ENCODE measurements around the gene DIS3. TPM values are rescaled to one million over a fixed set of nuclear protein-coding genes. Genes with fewer than 3 reads are reported as not detected.
"Not testable (repeated sequence)": the region's sequence is repeated elsewhere in the genome, so short reads cannot be mapped to it uniquely, and the experiment has no call there.

DIS3 gene
- 49.9 and 55.4 TPM in 2 replicates for total RNA-seq

DNA sequence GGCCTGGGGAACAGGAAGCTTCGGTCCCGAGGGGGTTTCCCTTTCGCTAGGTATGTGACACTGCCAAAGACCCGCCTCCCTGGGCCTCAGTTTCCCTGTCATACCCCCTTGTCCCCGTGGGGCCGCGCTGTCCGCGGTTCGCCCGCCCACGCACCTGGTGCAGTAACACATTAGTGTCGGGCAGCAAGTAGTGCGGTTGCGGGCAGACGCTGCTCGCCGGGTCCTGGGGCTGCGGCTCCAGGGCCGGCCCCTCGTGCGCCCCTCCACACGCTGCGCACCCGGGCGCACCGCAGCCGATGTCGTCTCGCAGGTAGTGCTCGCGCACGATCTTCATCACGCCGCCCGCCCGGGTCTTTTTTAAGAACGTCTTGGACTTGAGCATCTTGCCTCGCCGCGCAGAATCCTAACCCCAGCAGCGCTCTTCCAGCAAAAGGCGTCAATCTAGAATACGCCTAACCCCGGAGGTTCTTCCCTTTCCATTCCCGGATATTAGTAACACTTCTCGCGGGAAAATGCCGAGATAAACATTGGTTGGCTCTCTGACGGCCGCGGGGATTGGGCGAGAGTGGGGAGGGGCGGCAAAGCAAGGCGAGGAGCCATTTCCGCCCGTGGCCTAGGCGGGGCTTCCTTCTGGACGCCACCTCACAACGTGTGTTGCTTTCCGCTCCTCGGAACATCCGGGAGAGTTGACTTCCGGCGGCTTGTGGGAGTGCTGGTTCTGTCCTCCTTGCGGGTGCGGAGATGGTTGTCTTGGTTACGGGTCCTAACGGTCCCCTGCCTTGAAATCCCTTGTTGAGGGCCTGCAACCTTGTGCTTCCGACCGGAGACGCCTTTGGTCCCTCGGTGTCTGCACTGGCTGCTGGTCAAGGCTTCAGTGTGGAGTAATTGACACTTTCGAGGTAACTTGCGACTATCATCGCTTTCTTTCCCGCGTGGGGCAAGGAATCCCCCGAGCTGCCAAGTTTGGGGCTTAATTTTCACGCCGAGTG, at the start of gene DIS3, which contains the start of gene PIBF1:
DIS3 (minus strand) TSS at position 450 of the 989 bp plus-strand sequence; CDS start at position 382, 68 bp downstream.
PIBF1 (plus strand) TSS at position 683 of the 989 bp plus-strand sequence. CDS start 1,337 bp downstream, outside the sequence.
- Mint-ChIP-seq H3K4me1 (ENCODE audit: low read depth) (peaks cover 65% of the 10 kb centered on the region), H3K27me3 (ENCODE audit: insufficient read depth) (no peaks in the 10 kb centered on the region), H3K27ac (peak within 1 kb of the TSS; percentile 100), H3K4me3 (peak within 1 kb of the TSS; percentile 100), H3K36me3 (ENCODE audit: low read depth) (peaks cover 39% of the 10 kb centered on the region), H3K9me3 (no peaks in the 10 kb centered on the region)
- peak; percentile 97 for DNase-seq (ENCODE audit: low spot score)
- intact Hi-C loops (cut with micrococcal nuclease) = loop anchor here (1.0 to 2.0 kb wide), 5 partner anchors 23 to 1354 kb away; partner anchors contain the start of genes BORA, KLF5 and MZT1

DNA sequence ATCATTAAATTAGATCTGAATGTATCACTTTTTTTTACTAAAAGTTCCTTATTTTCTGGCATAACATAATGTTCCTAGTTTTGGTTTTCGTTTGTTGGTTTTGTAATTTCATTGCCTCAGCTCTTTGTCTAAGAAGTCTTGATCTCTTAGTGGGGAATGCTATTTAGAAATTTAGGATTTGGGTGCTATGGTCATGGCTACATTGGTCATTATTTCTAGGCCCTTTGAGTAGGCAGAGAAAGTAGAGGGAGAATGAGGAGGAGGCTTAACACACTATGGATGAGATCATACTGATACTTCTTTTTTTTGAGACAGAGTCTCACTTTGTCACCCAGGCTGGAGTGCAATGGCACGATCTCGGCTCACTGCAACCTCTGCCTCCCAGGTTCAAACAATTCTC, 42.0 kb upstream of the DIS3 start:
- intact Hi-C loops (cut with micrococcal nuclease) = no loop called here
- no peak overlapping the region for H3K4me3 Mint-ChIP-seq
- H3K27me3 Mint-ChIP-seq (ENCODE audit: insufficient read depth) = no peaks in the 10 kb centered on the region
- DNase-seq (ENCODE audit: low spot score) = no peak
- H3K27ac Mint-ChIP-seq = no peak overlapping the region
- no peaks in the 10 kb centered on the region for H3K4me1 Mint-ChIP-seq (ENCODE audit: low read depth)
- peaks cover 23% of the 10 kb centered on the region for H3K36me3 Mint-ChIP-seq (ENCODE audit: low read depth)
- no peaks in the 10 kb centered on the region for H3K9me3 Mint-ChIP-seq

DNA sequence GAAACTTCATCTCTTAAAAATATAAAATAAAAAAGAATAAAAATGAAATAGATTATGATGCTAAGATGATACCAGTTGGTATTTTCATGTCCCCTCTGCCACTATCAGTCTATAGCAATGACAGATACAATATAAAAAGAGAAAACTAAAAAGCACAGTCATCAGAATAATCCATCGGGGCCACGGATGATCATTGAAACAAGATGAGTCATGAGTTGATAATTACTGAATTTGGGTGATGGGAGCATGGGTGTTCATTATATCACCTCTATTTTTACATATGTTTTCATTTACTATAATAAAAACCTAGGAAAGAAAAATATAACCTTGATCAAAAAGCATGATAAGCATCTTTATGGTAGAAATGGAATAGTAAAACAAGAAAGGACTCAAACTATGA, 41.4 kb upstream of the DIS3 start:
- no peaks in the 10 kb centered on the region for H3K27me3 Mint-ChIP-seq (ENCODE audit: insufficient read depth)
- no peak overlapping the region for H3K4me3 Mint-ChIP-seq
- H3K36me3 Mint-ChIP-seq (ENCODE audit: low read depth) = peaks cover 19% of the 10 kb centered on the region
- no peaks in the 10 kb centered on the region for H3K9me3 Mint-ChIP-seq
- no peak for DNase-seq (ENCODE audit: low spot score)
- intact Hi-C loops (cut with micrococcal nuclease) = no loop called here
- H3K27ac Mint-ChIP-seq = no peak overlapping the region
- H3K4me1 Mint-ChIP-seq (ENCODE audit: low read depth) = no peaks in the 10 kb centered on the region

- intact Hi-C loops (cut with micrococcal nuclease) = no loop called here
- Mint-ChIP-seq H3K27ac (no peak overlapping the region), H3K4me3 (no peak overlapping the region), H3K9me3 (no peaks in the 10 kb centered on the region), H3K36me3 (ENCODE audit: low read depth) (peaks cover 17% of the 10 kb centered on the region), H3K27me3 (ENCODE audit: insufficient read depth) (no peaks in the 10 kb centered on the region), H3K4me1 (ENCODE audit: low read depth) (no peaks in the 10 kb centered on the region)
- DNase-seq (ENCODE audit: low spot score) = no peak
These were observed 39.2 kb upstream of the DIS3 start for GRCh38 chr13:72820898-72821279.

DNA sequence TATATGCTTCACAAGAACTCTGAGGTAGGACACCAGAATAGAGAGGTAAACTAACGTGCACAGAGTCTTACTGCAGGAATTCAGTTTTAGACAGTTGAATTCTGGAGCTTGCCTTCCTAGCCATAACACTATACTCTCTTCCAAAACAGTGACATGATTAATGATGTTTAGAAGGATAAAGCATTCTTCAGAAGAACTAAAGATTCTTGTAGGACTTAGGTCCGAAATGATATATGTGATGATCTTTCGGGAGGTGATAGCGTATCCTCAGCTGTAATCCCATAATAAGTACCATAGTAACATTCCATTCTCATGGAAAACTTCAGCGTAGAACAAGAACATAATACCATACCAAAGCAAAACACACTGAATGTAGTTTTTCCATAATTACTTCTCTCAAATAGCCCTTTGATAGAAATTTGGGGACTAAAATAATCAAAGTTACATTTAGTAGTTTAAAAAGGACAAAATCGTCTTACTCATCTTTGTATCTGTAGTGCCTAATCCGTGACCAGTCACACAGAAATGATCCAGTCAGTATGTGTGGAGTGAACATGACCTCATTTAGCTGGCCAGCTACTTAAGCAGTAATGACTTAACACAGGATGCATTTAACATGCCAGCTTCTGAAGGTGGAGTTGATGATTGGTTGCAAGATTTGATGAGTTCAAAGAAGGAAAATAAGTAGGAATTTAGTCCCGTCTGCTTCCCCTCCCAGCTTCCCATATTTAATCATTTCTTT, 38.6 kb upstream of the DIS3 start:
- H3K4me3 Mint-ChIP-seq = no peak overlapping the region

GRCh38 chr13:72808917-72809500, 27.3 kb upstream of the DIS3 start:
- Mint-ChIP-seq H3K4me3 (no peak overlapping the region), H3K4me1 (ENCODE audit: low read depth) (no peaks in the 10 kb centered on the region), H3K27me3 (ENCODE audit: insufficient read depth) (no peaks in the 10 kb centered on the region), H3K36me3 (ENCODE audit: low read depth) (peaks cover 20% of the 10 kb centered on the region), H3K27ac (no peak overlapping the region), H3K9me3 (peaks cover 7% of the 10 kb centered on the region)
- no peak for DNase-seq (ENCODE audit: low spot score)
- intact Hi-C loops (cut with micrococcal nuclease) = loop anchor here (1.0 kb wide), 1 partner anchor 899 kb away; no protein-coding TSS in a partner anchor

More for the DNA sequence above, 38.6 kb upstream of the DIS3 start:
- Mint-ChIP-seq H3K27me3 (ENCODE audit: insufficient read depth) (no peaks in the 10 kb centered on the region), H3K27ac (no peak overlapping the region), H3K36me3 (ENCODE audit: low read depth) (peaks cover 17% of the 10 kb centered on the region), H3K9me3 (no peaks in the 10 kb centered on the region), H3K4me1 (ENCODE audit: low read depth) (no peaks in the 10 kb centered on the region)
- DNase-seq (ENCODE audit: low spot score) = no peak
- intact Hi-C loops (cut with micrococcal nuclease) = no loop called here

DNA sequence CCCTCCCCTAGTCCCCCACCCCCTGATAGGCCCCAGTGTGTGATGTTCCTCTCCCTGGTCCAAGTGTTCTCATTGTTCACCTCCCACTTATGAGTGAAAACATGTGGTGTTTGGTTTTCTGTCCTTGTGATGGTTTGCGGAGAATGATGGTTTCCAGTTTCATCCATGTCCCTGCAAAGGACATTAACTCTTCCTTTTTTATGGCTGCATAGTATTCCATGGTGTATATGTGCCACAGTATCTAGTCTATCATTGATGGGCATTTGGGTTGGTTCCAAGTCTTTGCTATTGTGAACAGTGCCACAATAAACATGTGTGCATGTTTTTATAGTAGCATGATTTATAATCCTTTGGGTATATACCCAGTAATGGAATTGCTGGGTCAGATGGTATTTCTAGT, 24.8 kb upstream of the DIS3 start:
- intact Hi-C loops (cut with micrococcal nuclease); H3K9me3 Mint-ChIP-seq; DNase-seq (ENCODE audit: low spot score); H3K27me3 Mint-ChIP-seq (ENCODE audit: insufficient read depth); H3K4me1 Mint-ChIP-seq (ENCODE audit: low read depth); H3K27ac Mint-ChIP-seq; H3K4me3 Mint-ChIP-seq: not testable (repeated sequence)
- H3K36me3 Mint-ChIP-seq (ENCODE audit: low read depth) = peaks cover 26% of the 10 kb centered on the region

- intact Hi-C loops (cut with micrococcal nuclease) = no loop called here
- H3K27me3 Mint-ChIP-seq (ENCODE audit: insufficient read depth) = no peaks in the 10 kb centered on the region
These were observed 24.1 kb upstream of the DIS3 start for GRCh38 chr13:72805676-72806346.

GRCh38 chr13:72804301-72804700, 22.6 kb upstream of the DIS3 start:
- Mint-ChIP-seq H3K4me1 (ENCODE audit: low read depth) (peaks cover 6% of the 10 kb centered on the region), H3K9me3 (peaks cover 7% of the 10 kb centered on the region), H3K36me3 (ENCODE audit: low read depth) (peaks cover 33% of the 10 kb centered on the region), H3K27ac (no peak overlapping the region), H3K27me3 (ENCODE audit: insufficient read depth) (no peaks in the 10 kb centered on the region), H3K4me3 (no peak overlapping the region)
- no peak for DNase-seq (ENCODE audit: low spot score)
- intact Hi-C loops (cut with micrococcal nuclease) = no loop called here

More at GRCh38 chr13:72805676-72806346, 24.1 kb upstream of the DIS3 start:
- DNase-seq (ENCODE audit: low spot score) = no peak
- Mint-ChIP-seq H3K36me3 (ENCODE audit: low read depth) (peaks cover 29% of the 10 kb centered on the region), H3K4me1 (ENCODE audit: low read depth) (peaks cover 3% of the 10 kb centered on the region), H3K9me3 (peaks cover 7% of the 10 kb centered on the region), H3K27ac (no peak overlapping the region), H3K4me3 (no peak overlapping the region)

GRCh38 chr13:72798817-72799216, 17.1 kb upstream of the DIS3 start:
- Mint-ChIP-seq H3K4me1 (ENCODE audit: low read depth) (peaks cover 6% of the 10 kb centered on the region), H3K4me3 (no peak overlapping the region)

DNA sequence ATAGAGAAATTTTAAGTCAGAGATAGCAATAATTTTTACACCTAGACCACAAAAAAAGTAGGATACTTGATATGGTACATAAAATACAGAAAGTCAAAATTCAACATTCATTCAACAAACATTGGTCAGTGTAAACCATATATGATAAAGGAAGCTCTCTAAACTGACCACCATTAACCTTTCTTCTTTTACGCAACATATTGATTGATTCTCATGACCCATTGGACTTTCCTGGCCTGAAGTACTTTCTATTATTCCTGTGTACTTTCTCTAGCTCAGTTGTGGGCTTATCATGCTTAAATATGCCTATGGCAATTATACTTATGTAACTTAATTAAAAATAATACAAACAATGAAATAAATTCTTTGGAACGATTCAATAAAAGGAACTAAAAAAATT, 10.9 kb upstream of the DIS3 start:
- no peaks in the 10 kb centered on the region for H3K4me1 Mint-ChIP-seq (ENCODE audit: low read depth)
- no peaks in the 10 kb centered on the region for H3K27me3 Mint-ChIP-seq (ENCODE audit: insufficient read depth)
- peaks cover 9% of the 10 kb centered on the region for H3K9me3 Mint-ChIP-seq
- no peak for DNase-seq (ENCODE audit: low spot score)
- peaks cover 47% of the 10 kb centered on the region for H3K36me3 Mint-ChIP-seq (ENCODE audit: low read depth)
- H3K4me3 Mint-ChIP-seq = no peak overlapping the region
- intact Hi-C loops (cut with micrococcal nuclease) = no loop called here
- no peak overlapping the region for H3K27ac Mint-ChIP-seq

More at GRCh38 chr13:72798817-72799216, 17.1 kb upstream of the DIS3 start:
- intact Hi-C loops (cut with micrococcal nuclease) = no loop called here
- Mint-ChIP-seq H3K9me3 (peaks cover 3% of the 10 kb centered on the region), H3K27me3 (ENCODE audit: insufficient read depth) (no peaks in the 10 kb centered on the region), H3K27ac (no peak overlapping the region), H3K36me3 (ENCODE audit: low read depth) (peaks cover 42% of the 10 kb centered on the region)
- no peak for DNase-seq (ENCODE audit: low spot score)

- Mint-ChIP-seq H3K4me1 (ENCODE audit: low read depth) (peaks cover 22% of the 10 kb centered on the region), H3K4me3 (no peak overlapping the region), H3K36me3 (ENCODE audit: low read depth) (peaks cover 36% of the 10 kb centered on the region), H3K9me3 (peaks cover 5% of the 10 kb centered on the region), H3K27me3 (ENCODE audit: insufficient read depth) (no peaks in the 10 kb centered on the region), H3K27ac (no peak overlapping the region)
- DNase-seq (ENCODE audit: low spot score) = no peak
- intact Hi-C loops (cut with micrococcal nuclease) = no loop called here
These were observed 7.1 kb upstream of the DIS3 start for GRCh38 chr13:72788831-72789230.

All from activated T-helper 1 cell treated with anti-CD3 and anti-CD28 coated beads, Interleukin-12 subunit alpha, Interleukin-12 subunit beta, Interleukin-2, Interleukin-4 antibody, amounts not matched to agents 30 ng/mL and 10 ng/mL and 1 ng/mL, durations not matched to agents 14 hours and 24 hours and 36 hours (primary cell).